Upper lobe of left lung (tissue), 4 donors: ENCODE measurements around the gene TNRC6C.

Experiments
- CTCF ChIP-seq, 6 experiments: fragments of 450-650 bp in 4 of 6; fragments of 200-600 bp in 2 of 6; sonication (generic) in 2 of 6; IDR thresholded peaks; one replicate each; pipeline ENCODE4 v1.5.1; 2016 to 2019; ENCODE audit warnings: antibody characterized with exemption in 6 of 6
- EP300 ChIP-seq, 4 donors: sonication (generic); formaldehyde crosslinking; IDR thresholded peaks; one replicate each; pipeline ENCODE4 v1.5.1; 2017; ENCODE audit warnings: antibody characterized with exemption in 4 of 4, control low read depth in 2 of 4
- POLR2AphosphoS5 ChIP-seq, 2 donors: sonication (generic); formaldehyde crosslinking; IDR thresholded peaks; one replicate each; pipeline ENCODE4 v1.5.1; 2017; ENCODE audit warnings: antibody characterized with exemption in 2 of 2

- TF ChIP-seq CTCF (IDR thresholded peaks at IDR 0.05): no peak
- no peak for TF ChIP-seq EP300 (IDR thresholded peaks at IDR 0.05)
- no peak for TF ChIP-seq POLR2AphosphoS5 (IDR thresholded peaks at IDR 0.05)
Measured at GRCh38 chr17:78038748-78039288, 80.3 kb downstream of the TNRC6C start.
